LNCaP clone FGC (cell line): ENCODE measurements around the gene ARID3A.
"Not testable (repeated sequence)": the region's sequence is repeated elsewhere in the genome, so short reads cannot be mapped to it uniquely, and the experiment has no call there.

Experiments used
- DNase-seq: peaks from one replicate; pipeline ENCODE4 v3.0.0-alpha.2; 2011; ENCODE audit warnings: low read depth
- H3K4me3 ChIP-seq: 2 replicates; pipeline ENCODE4 v1.5.1; 2011; ENCODE audit warnings: mild to moderate bottlenecking, low read depth, low read length, control low read depth
- CTCF ChIP-seq: IDR thresholded peaks from 2 replicates; pipeline ENCODE4 v1.5.1; 2012; ENCODE audit warnings: mild to moderate bottlenecking; ENCODE audit not compliant: control insufficient read depth, insufficient read depth; ENCODE audit errors: extremely low read depth

ARID3A gene

GRCh38 chr19:955803-956765, 30.2 kb downstream of the ARID3A start:
- H3K4me3 ChIP-seq, result no peak overlapping the region
- DNase-seq, result no peak
- no peak for TF ChIP-seq CTCF

- H3K4me3 ChIP-seq, result no peak overlapping the region
- no peak for DNase-seq
- TF ChIP-seq CTCF, result no peak
Measured at GRCh38 chr19:956766-957440, 31.1 kb downstream of the ARID3A start.

GRCh38 chr19:957578-957977, 31.7 kb downstream of the ARID3A start:
- DNase-seq, H3K4me3 ChIP-seq: not testable (repeated sequence)

- H3K4me3 ChIP-seq, result no peak overlapping the region
- no peak for TF ChIP-seq CTCF
- no peak for DNase-seq
Measured at GRCh38 chr19:958967-959855, 33.4 kb downstream of the ARID3A start.

- H3K4me3 ChIP-seq, result no peak overlapping the region
- no peak for DNase-seq
- TF ChIP-seq CTCF, result no peak
Measured at GRCh38 chr19:960020-960419, 34.2 kb downstream of the ARID3A start.

GRCh38 chr19:960601-960938, 34.7 kb downstream of the ARID3A start:
- DNase-seq, result no peak
- TF ChIP-seq CTCF, result no peak
- H3K4me3 ChIP-seq, result no peak overlapping the region

- H3K4me3 ChIP-seq, result no peak overlapping the region
- no peak for TF ChIP-seq CTCF
- no peak for DNase-seq
Measured at GRCh38 chr19:961866-962620, 36.2 kb downstream of the ARID3A start.
